ENCODE data around the gene NKX3-2. TPM values are rescaled to one million over a fixed set of nuclear protein-coding genes. Genes with fewer than 3 reads are reported as not detected.
A peak's percentile ranks its signal among the peaks of the same experiment; 100 is the strongest.

NKX3-2 gene
- total and polyA plus RNA-seq, 4 experiments from 2014 or later: not detected

GRCh38 chr4:13540446-13541175 lies 3.7 kb downstream of the NKX3-2 start:
- no peak for DNase-seq
- H3K27ac Mint-ChIP-seq: peak overlapping the region in 3 of 7 donors; percentile 24 to 57 (median 35)
- Histone ChIP-seq H3K9me3 (ENCODE audit: control insufficient read depth in 1 of 2, low read length in 2 of 2) (no peaks in the 10 kb centered on the region), H3K4me1 (ENCODE audit: insufficient read depth, low read length) (peaks cover 61% of the 10 kb centered on the region), H3K4me3 (ENCODE audit: low read length in 2 of 2) (no peak overlapping the region), H3K27me3 (ENCODE audit: insufficient read depth, low read length) (peaks cover 73% of the 10 kb centered on the region), H3K27ac (ENCODE audit: low read depth, low read length) (no peak overlapping the region), H3K36me3 (ENCODE audit: insufficient read depth, low read length) (no peaks in the 10 kb centered on the region)
- POLR2A ChIA-PET (ENCODE audit: partially characterized antibody): no interaction called here
- H3K4me3 Mint-ChIP-seq: peak overlapping the region in 7 of 8 donors; percentile 5 to 79 (median 63)
- H3K9me3 Mint-ChIP-seq: peaks cover 2 to 37% (median 27%) of the 10 kb centered on the region in 8 donors
- H3K36me3 Mint-ChIP-seq: peaks cover 0 to 6% of the 10 kb centered on the region in 2 donors
- H3K27me3 Mint-ChIP-seq: peaks cover 65 to 66% of the 10 kb centered on the region in 2 donors
- intact Hi-C loops (cut with micrococcal nuclease): no loop called here
- CTCF ChIA-PET (ENCODE audit: partially characterized antibody): interaction anchor here (1.3 to 2.2 kb wide), 2 partner anchors 8 to 21 kb away, joined by 4 read pairs; no protein-coding TSS in a partner anchor
- peaks cover 13 to 65% (median 33%) of the 10 kb centered on the region in 4 donors for H3K4me1 Mint-ChIP-seq

GRCh38 chr4:13539619-13540445 lies 4.5 kb downstream of the NKX3-2 start:
- ChIA-PET CTCF (ENCODE audit: partially characterized antibody) (interaction anchor here (1.3 to 2.2 kb wide), 2 partner anchors 9 to 20 kb away, joined by 4 read pairs; no protein-coding TSS in a partner anchor), POLR2A (ENCODE audit: partially characterized antibody) (no interaction called here)
- Histone ChIP-seq H3K9me3 (ENCODE audit: control insufficient read depth in 1 of 2, low read length in 2 of 2) (no peaks in the 10 kb centered on the region), H3K27me3 (ENCODE audit: insufficient read depth, low read length) (peaks cover 71% of the 10 kb centered on the region), H3K4me3 (ENCODE audit: low read length in 2 of 2) (no peak overlapping the region), H3K4me1 (ENCODE audit: insufficient read depth, low read length) (peaks cover 55% of the 10 kb centered on the region), H3K36me3 (ENCODE audit: insufficient read depth, low read length) (no peaks in the 10 kb centered on the region), H3K27ac (ENCODE audit: low read depth, low read length) (no peak overlapping the region)
- H3K4me3 Mint-ChIP-seq: peak overlapping the region in 7 of 8 donors; percentile 27 to 73 (median 55)
- intact Hi-C loops (cut with micrococcal nuclease): no loop called here
- H3K4me1 Mint-ChIP-seq: peaks cover 8 to 58% (median 27%) of the 10 kb centered on the region in 4 donors
- DNase-seq: no peak
- peaks cover 0 to 6% of the 10 kb centered on the region in 2 donors for H3K36me3 Mint-ChIP-seq
- peaks cover 63 to 65% of the 10 kb centered on the region in 2 donors for H3K27me3 Mint-ChIP-seq
- H3K9me3 Mint-ChIP-seq: peaks cover 2 to 42% (median 25%) of the 10 kb centered on the region in 8 donors
- peak overlapping the region in 2 of 7 donors; percentile 63 to 68 for H3K27ac Mint-ChIP-seq

GRCh38 chr4:13539047-13539618 lies 5.2 kb downstream of the NKX3-2 start:
- peaks cover 2 to 42% (median 26%) of the 10 kb centered on the region in 8 donors for H3K9me3 Mint-ChIP-seq
- H3K27ac Mint-ChIP-seq: peak overlapping the region in 2 of 7 donors; percentile 68 to 72
- Histone ChIP-seq H3K36me3 (ENCODE audit: insufficient read depth, low read length) (no peaks in the 10 kb centered on the region), H3K4me3 (ENCODE audit: low read length in 2 of 2) (no peak overlapping the region), H3K27ac (ENCODE audit: low read depth, low read length) (no peak overlapping the region), H3K9me3 (ENCODE audit: control insufficient read depth in 1 of 2, low read length in 2 of 2) (no peaks in the 10 kb centered on the region), H3K27me3 (ENCODE audit: insufficient read depth, low read length) (peaks cover 78% of the 10 kb centered on the region), H3K4me1 (ENCODE audit: insufficient read depth, low read length) (peaks cover 50% of the 10 kb centered on the region)
- CTCF ChIA-PET (ENCODE audit: partially characterized antibody): no interaction called here
- intact Hi-C loops (cut with micrococcal nuclease): no loop called here
- peaks cover 0 to 6% of the 10 kb centered on the region in 2 donors for H3K36me3 Mint-ChIP-seq
- POLR2A ChIA-PET (ENCODE audit: partially characterized antibody): no interaction called here
- no peak for DNase-seq
- peak overlapping the region in 6 of 8 donors; percentile 18 to 73 (median 49) for H3K4me3 Mint-ChIP-seq
- peaks cover 8 to 57% (median 27%) of the 10 kb centered on the region in 4 donors for H3K4me1 Mint-ChIP-seq
- H3K27me3 Mint-ChIP-seq: peaks cover 68% of the 10 kb centered on the region in 2 donors

- ChIA-PET POLR2A (ENCODE audit: partially characterized antibody) (no interaction called here), CTCF (ENCODE audit: partially characterized antibody) (no interaction called here)
- Mint-ChIP-seq H3K4me1 (peaks cover 8 to 55% (median 26%) of the 10 kb centered on the region in 4 donors), H3K4me3 (peak overlapping the region in 7 of 8 donors; percentile 26 to 70 (median 53)), H3K27ac (peak overlapping the region in 3 of 7 donors; percentile 68 to 87 (median 72)), H3K36me3 (peaks cover 0 to 6% of the 10 kb centered on the region in 2 donors), H3K27me3 (peaks cover 71 to 73% of the 10 kb centered on the region in 2 donors), H3K9me3 (peaks cover 2 to 42% (median 27%) of the 10 kb centered on the region in 8 donors)
- Histone ChIP-seq H3K4me1 (ENCODE audit: insufficient read depth, low read length) (peaks cover 44% of the 10 kb centered on the region), H3K9me3 (ENCODE audit: control insufficient read depth in 1 of 2, low read length in 2 of 2) (no peaks in the 10 kb centered on the region), H3K27ac (ENCODE audit: low read depth, low read length) (no peak overlapping the region), H3K4me3 (ENCODE audit: low read length in 2 of 2) (no peak overlapping the region), H3K36me3 (ENCODE audit: insufficient read depth, low read length) (no peaks in the 10 kb centered on the region), H3K27me3 (ENCODE audit: insufficient read depth, low read length) (peaks cover 81% of the 10 kb centered on the region)
- no peak for DNase-seq
- intact Hi-C loops (cut with micrococcal nuclease): no loop called here
These were observed 5.8 kb downstream of the NKX3-2 start for GRCh38 chr4:13538427-13538973.

GRCh38 chr4:13537832-13538177 lies 6.5 kb downstream of the NKX3-2 start:
- peaks cover 0 to 6% of the 10 kb centered on the region in 2 donors for H3K36me3 Mint-ChIP-seq
- H3K4me1 Mint-ChIP-seq: peaks cover 8 to 48% (median 22%) of the 10 kb centered on the region in 4 donors
- ChIA-PET POLR2A (ENCODE audit: partially characterized antibody) (no interaction called here), CTCF (ENCODE audit: partially characterized antibody) (no interaction called here)
- intact Hi-C loops (cut with micrococcal nuclease): no loop called here
- H3K4me3 ChIP-seq (ENCODE audit: low read length in 2 of 2): no peak overlapping the region
- no peak overlapping the region for H3K27ac ChIP-seq (ENCODE audit: low read depth, low read length)
- DNase-seq: no peak
- no peak overlapping the region for H3K4me3 Mint-ChIP-seq
- no peaks in the 10 kb centered on the region for H3K9me3 ChIP-seq (ENCODE audit: control insufficient read depth in 1 of 2, low read length in 2 of 2)
- H3K27me3 Mint-ChIP-seq: peaks cover 67 to 70% of the 10 kb centered on the region in 2 donors
- peaks cover 80% of the 10 kb centered on the region for H3K27me3 ChIP-seq (ENCODE audit: insufficient read depth, low read length)
- peaks cover 2 to 42% (median 27%) of the 10 kb centered on the region in 8 donors for H3K9me3 Mint-ChIP-seq
- H3K4me1 ChIP-seq (ENCODE audit: insufficient read depth, low read length): peaks cover 38% of the 10 kb centered on the region
- no peaks in the 10 kb centered on the region for H3K36me3 ChIP-seq (ENCODE audit: insufficient read depth, low read length)
- peak overlapping the region in 2 of 7 donors; percentile 68 to 72 for H3K27ac Mint-ChIP-seq

GRCh38 chr4:13537011-13537831 lies 7.1 kb downstream of the NKX3-2 start:
- peaks cover 2 to 42% (median 27%) of the 10 kb centered on the region in 8 donors for H3K9me3 Mint-ChIP-seq
- H3K9me3 ChIP-seq (ENCODE audit: control insufficient read depth in 1 of 2, low read length in 2 of 2): no peaks in the 10 kb centered on the region
- H3K4me3 Mint-ChIP-seq: peak overlapping the region in 2 of 8 donors; percentile 29 to 61
- peak overlapping the region in 3 of 7 donors; percentile 59 to 84 (median 70) for H3K27ac Mint-ChIP-seq
- H3K4me1 Mint-ChIP-seq: peaks cover 6 to 45% (median 19%) of the 10 kb centered on the region in 4 donors
- POLR2A ChIA-PET (ENCODE audit: partially characterized antibody): interaction anchor here (0.9 kb wide), 1 partner anchor 10 kb away, joined by 3 read pairs; no protein-coding TSS in a partner anchor
- no peaks in the 10 kb centered on the region for H3K36me3 ChIP-seq (ENCODE audit: insufficient read depth, low read length)
- no peak overlapping the region for H3K4me3 ChIP-seq (ENCODE audit: low read length in 2 of 2)
- peaks cover 66 to 73% of the 10 kb centered on the region in 2 donors for H3K27me3 Mint-ChIP-seq
- intact Hi-C loops (cut with micrococcal nuclease): no loop called here
- no peak overlapping the region for H3K27ac ChIP-seq (ENCODE audit: low read depth, low read length)
- H3K4me1 ChIP-seq (ENCODE audit: insufficient read depth, low read length): peaks cover 32% of the 10 kb centered on the region
- DNase-seq: no peak
- peaks cover 85% of the 10 kb centered on the region for H3K27me3 ChIP-seq (ENCODE audit: insufficient read depth, low read length)
- CTCF ChIA-PET (ENCODE audit: partially characterized antibody): interaction anchor here (1.4 kb wide), 1 partner anchor 11 kb away, joined by 4 read pairs; no protein-coding TSS in a partner anchor
- peaks cover 0 to 6% of the 10 kb centered on the region in 2 donors for H3K36me3 Mint-ChIP-seq
